GM12801 (cell line): ENCODE data around the gene NBAS.

Experiments used
- TF ChIP-seq, protein P1 (sequence below): IDR thresholded peaks from one replicate; pipeline ENCODE4 v1.5.1; 2011; ENCODE audit warnings: control low read depth; ENCODE audit not compliant: insufficient read length; ENCODE audit errors: extremely low read depth

The NBAS gene

DNA sequence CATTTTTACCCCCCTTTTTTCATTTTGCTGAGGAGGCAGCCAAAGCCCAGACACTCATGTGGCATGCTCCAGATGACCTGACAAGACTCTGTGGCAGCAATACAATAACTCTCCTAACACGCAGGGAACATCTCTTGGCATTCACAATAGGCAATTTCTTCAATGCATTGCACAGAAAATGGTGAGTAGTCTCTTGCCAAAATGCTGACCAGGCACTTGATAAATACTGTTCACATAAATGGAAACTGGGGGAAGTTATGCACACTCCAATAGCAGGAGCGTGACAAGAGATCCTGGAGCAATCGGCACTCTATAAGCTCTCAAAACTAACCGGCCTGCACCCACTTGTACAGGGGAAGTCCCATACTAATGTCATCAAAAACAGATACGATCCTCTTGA, 66.3 kb downstream of the NBAS start:
- TF ChIP-seq, protein P1, sequence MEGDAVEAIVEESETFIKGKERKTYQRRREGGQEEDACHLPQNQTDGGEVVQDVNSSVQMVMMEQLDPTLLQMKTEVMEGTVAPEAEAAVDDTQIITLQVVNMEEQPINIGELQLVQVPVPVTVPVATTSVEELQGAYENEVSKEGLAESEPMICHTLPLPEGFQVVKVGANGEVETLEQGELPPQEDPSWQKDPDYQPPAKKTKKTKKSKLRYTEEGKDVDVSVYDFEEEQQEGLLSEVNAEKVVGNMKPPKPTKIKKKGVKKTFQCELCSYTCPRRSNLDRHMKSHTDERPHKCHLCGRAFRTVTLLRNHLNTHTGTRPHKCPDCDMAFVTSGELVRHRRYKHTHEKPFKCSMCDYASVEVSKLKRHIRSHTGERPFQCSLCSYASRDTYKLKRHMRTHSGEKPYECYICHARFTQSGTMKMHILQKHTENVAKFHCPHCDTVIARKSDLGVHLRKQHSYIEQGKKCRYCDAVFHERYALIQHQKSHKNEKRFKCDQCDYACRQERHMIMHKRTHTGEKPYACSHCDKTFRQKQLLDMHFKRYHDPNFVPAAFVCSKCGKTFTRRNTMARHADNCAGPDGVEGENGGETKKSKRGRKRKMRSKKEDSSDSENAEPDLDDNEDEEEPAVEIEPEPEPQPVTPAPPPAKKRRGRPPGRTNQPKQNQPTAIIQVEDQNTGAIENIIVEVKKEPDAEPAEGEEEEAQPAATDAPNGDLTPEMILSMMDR = no peak

DNA sequence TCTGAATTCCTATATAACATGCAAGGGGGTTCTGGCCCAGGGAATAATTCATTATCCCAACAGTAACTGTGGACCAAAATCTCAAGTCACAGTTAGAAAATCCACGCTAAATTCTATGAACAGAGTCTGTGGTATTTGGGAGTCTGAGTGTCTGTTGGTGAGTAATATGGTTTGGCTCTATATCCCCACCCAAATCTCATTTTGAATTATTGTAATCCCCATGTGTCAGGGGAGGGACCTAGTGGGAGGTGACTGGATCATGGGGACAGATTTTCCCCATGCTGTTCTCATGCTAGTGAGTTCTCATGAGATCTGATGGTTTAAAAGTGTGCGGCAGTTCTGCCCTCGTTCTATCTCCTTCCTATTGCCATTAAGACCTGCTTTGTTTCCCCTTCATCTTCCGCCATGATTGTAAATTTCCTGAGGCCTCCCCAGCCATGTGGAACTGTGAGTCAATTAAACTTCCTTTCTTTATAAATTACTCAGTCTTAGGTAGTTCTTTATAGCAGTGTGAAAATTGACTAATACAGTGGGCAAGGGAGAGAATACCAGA, 68.3 kb downstream of the NBAS start:
- TF ChIP-seq, protein P1 = no peak

DNA sequence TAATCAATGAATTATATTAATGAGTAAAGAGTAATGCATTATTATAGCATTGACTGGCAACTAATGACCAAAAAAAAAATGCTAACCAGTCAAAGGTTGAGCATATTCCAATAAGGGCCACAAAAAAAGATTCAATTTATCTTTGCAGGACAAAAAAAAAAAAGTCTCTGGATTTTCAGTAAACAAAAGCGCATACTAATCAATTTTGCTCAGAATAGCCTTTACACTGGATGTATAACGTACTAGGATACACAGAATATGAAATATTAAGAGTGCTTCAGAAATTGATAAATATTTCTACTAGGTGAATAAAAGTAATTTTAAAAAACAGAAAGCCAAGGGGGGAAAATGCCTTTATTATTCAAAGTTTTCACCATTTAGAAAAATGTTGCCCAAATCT, 74.4 kb downstream of the NBAS start:
- TF ChIP-seq, protein P1 = no peak

DNA sequence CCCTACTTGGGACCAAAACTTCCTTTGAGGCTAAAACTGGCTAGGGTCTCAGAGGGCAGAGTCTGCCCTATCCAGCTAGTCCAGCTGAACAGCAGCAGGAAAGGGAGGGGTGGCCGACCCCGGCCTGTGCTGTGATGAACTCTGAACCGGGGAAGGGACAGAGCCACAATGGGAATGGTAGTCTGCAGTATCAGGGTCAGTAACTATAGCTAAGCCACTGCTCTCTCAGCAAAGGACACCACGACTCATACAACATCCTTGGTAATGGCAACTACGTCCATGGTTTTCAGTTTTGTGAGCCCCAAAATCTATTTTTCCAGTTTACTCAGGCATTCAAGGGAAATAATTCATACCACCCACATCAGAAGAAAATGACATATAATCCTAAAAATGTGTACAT, 75.2 kb downstream of the NBAS start:
- TF ChIP-seq, protein P1 = no peak

DNA sequence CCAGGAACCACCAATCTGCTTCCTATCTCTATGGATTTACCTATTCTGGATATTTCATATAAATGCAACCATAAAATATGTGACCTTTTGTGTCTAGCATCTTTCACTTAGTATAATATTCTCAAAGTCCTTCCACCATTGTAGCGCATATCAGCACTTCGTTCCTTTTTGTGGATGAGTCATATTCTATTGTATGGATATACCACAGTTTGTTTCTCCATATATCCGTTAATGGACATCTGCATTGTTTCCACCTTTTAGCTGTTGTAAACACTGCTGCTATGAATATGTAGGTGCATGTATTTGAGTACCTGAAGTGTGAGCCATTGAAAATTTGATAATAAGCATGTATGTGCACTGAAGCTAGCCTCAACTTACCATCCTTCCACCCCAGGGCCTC, 80.1 kb downstream of the NBAS start:
- TF ChIP-seq, protein P1 = no peak

DNA sequence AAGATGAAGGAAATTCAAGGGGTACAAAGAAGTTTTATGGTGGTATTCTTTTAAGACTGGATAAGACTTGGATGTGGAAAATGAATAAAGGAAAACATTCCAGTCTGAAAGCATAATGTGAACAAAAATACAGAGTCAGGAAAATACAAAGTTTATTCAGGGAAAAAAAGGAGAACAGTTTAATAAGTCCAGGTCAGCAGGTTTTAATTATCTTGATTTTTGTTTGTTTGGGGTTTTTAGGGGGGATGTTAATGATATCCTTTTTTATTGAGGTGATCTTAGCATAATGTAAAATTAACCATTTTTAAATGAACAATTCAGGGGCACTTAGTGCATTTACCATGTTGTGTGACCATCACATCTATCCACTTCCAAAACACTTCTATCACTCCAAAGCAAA, 80.6 kb downstream of the NBAS start:
- TF ChIP-seq, protein P1 = no peak

DNA sequence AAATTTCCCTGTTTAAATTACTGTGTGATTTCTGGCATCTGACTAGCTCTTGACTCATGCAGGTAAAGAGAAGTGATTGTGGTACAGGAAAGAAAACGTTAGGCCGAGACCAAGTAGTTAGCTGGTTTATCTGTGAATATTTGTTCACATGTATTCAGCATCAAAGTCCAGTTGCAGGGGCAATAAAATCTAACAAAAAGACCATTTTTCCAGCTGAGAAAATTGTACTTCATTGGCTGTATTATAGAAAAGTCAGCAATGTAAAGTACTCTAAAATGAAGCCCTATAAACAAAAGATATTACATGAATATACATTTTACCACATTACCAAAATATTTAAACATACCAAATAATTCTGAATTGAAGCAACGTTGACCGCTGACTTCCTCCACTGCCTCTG, 88.3 kb downstream of the NBAS start:
- TF ChIP-seq, protein P1 = no peak
